Stimulated activated naive CD4-positive, alpha-beta T cell (primary cell): ENCODE measurements around the gene IQCE.
"Not testable (repeated sequence)": the region's sequence is repeated elsewhere in the genome, so short reads cannot be mapped to it uniquely, and the experiment has no call there.

ENCODE experiments used
- DNase-seq, 6 experiments: peaks; one replicate each; lab custom pipeline; 2025; lab: John Stamatoyannopoulos, UW

IQCE gene

GRCh38 chr7:2576742-2577491 lies 18.1 kb downstream of the IQCE start:
- no peak for DNase-seq

DNA sequence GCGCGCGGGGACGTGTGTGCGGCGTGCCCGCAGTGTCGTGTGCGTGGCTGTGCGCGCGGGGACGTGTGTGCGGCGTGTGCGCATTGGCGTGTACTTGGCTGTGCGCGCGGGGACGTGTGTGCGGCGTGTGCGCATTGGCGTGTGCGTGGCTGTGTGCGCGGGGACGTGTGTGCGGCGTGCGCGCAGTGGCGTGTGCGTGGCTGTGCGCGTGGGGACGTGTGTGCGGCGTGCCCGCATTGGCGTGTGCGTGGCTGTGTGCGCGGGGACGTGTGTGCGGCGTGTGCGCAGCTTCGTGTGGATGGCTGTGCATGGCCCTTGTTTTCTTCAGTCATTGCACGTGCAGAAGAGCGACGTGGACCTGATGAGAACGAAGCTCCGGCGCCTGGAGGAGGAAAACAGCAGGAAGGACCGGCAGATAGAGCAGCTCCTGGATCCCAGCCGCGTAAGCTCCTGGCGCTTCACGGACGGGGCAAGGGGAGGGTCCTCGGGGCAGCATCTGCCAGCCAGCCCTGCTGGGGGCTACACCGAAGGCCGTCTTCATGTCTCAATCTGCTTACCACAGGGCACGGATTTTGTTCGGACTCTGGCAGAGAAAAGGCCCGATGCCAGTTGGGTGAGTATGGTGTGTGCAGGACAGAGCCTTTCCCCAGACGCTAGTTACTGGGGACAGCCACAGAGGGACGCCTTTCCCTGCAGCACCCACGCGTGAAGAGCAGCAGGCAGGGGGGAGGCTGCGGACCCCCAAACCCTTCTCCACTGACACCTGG lies 19.3 kb downstream of the IQCE start:
- DNase-seq, result no peak

DNA sequence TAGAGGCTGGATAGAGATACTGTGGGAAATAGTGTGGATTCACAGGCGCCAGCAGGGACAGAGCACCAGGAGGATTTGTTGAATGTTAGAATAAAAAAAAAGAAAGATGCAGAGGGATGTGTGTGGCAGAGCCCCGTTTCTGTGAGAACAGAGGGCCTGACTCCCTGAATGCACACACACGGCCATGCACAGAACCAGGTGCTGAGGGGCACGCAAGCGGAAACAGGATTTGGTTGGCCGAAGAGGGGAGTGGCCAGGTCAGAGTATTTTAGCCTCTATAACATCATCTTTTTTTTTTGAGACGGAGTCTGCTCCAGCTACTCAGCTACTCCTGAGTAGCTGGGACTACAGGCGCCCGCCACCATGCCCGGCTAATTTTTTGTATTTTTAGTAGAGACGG lies 21.9 kb downstream of the IQCE start:
- DNase-seq, result no peak

DNA sequence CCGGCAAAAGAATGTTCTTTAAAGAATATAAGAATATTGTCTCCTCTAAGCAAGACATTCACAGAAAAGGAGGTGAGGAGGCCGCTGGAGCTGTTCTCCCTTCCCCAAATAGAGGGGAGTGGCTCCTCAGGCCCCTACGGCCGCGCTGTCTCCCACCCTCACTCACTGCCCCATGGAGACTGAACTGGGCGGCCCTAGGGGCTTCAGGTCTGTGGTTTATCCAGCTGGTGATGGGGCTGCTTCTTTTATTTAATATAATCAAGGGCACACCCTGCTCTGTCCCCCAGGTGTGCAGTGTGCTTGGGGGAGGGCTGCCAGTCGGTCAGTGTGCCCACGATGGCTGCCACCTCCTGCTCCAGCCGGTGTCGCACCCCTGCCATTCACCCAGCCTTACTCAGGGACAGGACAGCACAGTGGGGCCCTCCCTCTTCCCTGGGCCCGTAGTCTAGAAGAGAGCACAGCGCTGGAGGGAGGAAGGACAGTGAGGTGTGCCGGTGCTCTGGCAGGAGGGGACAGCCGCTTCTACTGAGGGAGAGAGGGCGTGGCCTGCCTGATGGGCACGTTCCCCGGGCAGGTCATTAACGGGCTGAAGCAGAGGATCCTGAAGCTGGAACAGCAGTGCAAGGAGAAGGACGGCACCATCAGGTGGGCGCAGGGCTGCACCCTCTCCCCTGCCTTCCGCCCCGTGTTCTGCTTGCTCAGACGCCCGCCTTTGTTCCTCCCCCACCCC lies 23.4 kb downstream of the IQCE start:
- no peak for DNase-seq

DNA sequence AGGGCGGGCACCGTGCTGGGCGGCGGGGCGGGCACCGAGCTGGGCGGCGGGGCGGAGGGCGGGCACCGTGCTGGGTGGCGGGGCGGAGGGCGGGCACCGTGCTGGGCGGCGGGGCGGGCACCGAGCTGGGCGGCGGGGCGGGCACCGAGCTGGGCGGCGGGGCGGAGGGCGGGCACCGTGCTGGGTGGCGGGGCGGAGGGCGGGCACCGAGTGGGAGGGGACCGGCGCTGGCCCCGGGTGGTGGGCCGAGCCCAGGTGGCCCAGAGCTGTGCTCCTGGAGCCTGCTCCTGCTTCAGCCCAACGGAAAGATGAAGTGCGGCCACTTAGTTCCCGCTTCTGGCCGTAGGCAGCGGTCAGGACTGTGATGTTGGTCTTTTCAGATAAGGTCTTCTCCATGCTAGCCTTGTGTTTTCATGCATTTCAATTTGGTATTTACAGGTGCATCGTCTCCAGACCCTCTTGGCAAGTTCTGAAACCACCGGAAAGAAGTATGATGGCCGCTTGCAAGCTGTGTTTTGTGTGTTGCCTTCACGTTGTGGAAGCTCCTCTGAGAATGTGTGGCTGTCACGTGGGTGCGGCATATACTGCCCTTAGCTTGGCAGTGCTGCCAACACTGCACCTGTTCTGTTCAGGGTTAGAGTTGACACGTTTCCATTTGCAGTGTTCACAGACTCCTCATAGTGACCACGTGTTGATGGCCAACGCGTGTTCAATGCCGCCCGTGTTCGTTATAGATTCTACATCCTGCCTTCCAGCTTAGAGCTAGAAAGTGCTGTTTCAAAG lies 25.2 kb downstream of the IQCE start:
- DNase-seq, result no peak

GRCh38 chr7:2585446-2585845 lies 26.7 kb downstream of the IQCE start:
- no peak for DNase-seq

- no peak for DNase-seq
These were observed 27.7 kb downstream of the IQCE start for GRCh38 chr7:2586326-2587020.

DNA sequence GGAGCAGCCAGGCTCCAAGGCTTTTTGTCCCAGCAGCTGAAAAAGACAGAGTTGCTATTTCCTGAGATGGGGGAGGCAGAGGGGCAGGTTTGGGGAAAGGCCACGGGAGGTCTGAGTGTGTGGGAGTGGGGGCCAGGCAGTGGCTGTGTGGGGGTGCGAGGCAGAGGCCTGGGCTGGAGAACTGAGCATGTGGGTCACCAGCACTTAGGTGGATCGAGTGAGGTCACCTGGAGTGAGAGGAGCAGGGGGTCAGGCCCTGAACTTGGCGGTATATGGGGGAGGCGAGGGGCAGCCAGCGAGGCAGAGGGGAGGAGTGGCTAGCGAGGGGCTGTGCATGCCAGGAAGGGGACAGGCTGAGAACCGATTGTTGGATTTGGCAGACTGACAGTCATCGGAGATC lies 28.4 kb downstream of the IQCE start:
- DNase-seq, result no peak

- DNase-seq, result no peak
These were observed 29.0 kb downstream of the IQCE start for GRCh38 chr7:2587778-2588177.

DNA sequence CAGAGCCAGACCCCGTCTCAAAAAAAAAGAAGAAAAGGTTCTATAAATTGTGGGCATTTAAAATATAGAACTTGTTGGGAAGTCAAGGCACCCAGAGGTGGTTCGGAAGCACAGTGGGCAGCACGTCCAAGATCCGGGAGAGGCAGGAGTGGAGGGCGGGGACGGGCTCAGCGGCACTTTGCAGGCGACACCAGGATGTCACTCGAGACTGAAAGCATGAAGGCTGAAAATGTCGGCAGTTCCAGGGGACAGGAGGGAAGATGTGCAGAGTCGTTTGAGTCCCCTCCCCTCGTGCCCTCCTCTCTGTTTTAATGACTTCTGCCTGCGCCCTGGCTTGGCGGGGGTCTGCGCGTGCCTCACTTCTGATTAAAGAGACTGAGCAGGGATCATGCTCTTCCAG lies 30.6 kb downstream of the IQCE start:
- no peak for DNase-seq

DNA sequence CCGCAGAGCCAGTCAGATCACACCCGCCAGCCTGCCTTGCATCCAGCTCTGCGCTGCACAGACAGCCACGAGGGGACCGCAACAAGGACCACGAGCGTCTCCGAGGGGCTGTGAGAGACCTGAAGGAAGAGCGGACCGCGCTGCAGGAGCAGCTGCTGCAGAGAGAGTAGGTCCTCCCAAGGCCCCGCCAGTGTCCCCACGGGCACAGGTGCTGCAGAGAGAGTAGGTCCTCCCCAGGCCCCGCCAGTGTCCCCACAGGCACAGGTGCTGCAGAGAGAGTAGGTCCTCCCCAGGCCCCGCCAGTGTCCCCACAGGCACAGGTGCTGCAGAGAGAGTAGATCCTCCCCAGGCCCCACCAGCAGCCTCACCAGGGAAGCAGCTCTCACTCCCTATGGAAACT lies 31.2 kb downstream of the IQCE start:
- not testable (repeated sequence) for DNase-seq

- DNase-seq, result no peak
These were observed 33.6 kb downstream of the IQCE start for GRCh38 chr7:2592375-2592865.

DNA sequence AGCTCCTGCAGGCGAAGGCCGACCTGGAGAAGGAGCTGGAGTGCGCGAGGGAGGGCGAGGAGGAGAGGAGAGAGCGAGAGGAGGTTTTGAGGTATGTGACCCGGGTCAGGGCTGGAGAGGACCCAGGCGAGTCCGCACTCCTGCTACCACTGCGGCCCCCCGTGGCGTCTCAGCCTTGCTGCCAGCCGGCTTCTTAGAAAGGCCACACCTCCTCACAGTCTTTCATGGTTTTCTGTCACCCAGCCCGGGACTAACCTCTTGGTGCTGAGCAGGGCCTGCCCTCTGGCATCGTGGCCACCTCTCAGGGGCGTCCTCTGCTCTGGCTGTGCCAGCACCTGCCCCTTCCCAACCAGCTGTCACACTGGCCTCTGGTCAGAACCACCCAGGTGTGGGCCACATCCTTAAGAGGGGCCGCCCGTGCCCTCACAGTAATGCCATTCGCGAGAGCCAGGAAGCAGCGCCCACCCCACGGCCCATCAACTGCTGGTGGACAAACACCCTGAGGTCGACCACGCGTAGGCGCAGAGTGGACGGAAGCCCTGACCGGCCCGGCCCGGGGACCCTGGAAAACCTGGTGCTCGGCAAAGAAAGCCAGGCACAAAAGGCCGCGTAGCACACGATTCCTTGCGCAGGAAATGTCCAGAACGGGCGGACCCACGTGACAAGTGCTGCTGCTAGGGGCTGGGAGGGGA lies 34.4 kb downstream of the IQCE start:
- DNase-seq, result no peak

- no peak for DNase-seq
These were observed 35.8 kb downstream of the IQCE start for GRCh38 chr7:2594599-2594998.

DNA sequence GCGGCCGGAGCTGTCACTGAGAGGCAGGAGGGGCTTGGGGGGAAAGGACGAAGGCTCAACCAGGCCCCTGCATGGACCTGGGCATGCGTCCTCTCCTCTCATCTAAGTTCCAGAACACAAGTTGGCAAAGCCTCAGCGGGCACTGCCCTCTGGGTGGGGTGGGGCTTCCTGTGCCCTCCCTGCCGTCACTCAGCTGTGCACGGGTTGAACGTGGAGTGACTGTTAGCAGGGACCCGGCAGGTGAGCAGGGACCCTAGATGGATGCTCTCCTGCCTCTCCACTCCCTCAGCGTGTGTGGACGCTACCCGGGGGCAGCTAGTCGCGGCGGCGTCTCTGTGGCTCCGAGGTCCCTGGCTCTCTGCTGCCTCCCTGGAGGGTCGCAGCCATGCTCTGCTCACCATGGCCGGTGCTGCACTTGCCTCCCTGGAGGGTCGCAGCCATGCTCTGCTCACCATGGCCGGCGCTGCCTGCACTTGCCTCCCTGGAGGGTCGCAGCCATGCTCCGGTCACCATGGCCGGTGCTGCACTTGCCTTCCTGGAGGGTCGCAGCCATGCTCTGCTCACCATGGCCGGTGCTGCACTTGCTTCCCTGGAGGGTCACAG lies 36.6 kb downstream of the IQCE start:
- DNase-seq, result no peak

- no peak for DNase-seq
These were observed 37.9 kb downstream of the IQCE start for GRCh38 chr7:2596464-2597272.

GRCh38 chr7:2597273-2597640 lies 38.5 kb downstream of the IQCE start:
- no peak for DNase-seq

DNA sequence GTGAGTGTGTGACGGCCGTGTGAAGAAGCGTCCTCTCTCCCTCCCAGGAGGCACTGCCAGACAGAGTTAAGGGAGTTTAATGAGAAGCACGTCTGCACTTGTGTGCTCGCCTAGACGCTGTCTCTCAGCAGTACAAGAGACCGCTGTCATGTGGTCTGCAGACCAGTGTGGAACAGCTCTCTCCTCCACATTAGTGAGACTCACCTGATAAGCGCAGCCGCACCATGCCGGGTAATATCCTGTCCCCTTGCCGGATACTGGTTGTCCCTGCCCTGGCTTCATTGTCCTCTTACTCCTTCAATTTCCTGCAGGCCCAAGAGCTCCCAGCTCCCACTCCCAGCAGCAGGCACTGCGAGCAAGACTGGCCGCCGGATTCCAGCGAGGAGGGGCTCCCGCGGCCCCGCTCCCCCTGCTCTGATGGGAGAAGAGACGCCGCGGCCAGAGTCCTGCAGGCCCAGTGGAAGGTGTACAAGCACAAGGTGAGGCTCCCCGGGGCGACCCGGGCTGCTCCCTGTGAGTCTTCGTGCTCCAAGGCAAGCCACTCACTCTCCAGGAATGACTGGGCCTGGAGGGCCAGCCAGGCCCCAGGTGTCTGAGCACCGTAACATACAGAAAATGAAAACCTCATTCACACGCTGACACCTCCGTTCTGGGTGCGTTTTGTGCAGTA lies 39.5 kb downstream of the IQCE start:
- no peak for DNase-seq

DNA sequence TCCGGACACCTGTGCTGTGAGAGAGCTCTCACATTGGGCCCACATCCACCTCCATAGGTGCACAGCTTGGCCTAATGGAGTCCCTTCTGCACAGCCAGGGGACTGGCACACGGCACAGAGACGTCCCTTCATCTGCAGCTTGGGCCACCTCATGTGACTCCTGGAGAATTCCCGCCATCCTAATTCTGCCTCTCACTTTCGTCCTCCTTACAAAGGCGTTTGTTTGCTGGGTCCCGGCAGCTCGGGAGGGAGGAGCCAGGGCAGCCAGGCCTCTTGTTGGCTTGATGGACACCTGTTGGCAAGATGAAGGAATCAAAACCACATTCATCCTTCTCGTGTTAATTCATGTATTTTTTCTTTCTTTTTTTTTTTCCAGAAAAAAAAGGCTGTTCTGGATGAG lies 42.3 kb downstream of the IQCE start:
- no peak for DNase-seq
